ENCODE results near the gene TSPEAR. TPM values are rescaled to one million over a fixed set of nuclear protein-coding genes. Genes with fewer than 3 reads are reported as not detected.

Gene TSPEAR
- total and polyA plus RNA-seq, 9 of the 15 experiments (the other 6 are each of a cell fraction or from before 2014, with no cell fraction given): not detected

DNA sequence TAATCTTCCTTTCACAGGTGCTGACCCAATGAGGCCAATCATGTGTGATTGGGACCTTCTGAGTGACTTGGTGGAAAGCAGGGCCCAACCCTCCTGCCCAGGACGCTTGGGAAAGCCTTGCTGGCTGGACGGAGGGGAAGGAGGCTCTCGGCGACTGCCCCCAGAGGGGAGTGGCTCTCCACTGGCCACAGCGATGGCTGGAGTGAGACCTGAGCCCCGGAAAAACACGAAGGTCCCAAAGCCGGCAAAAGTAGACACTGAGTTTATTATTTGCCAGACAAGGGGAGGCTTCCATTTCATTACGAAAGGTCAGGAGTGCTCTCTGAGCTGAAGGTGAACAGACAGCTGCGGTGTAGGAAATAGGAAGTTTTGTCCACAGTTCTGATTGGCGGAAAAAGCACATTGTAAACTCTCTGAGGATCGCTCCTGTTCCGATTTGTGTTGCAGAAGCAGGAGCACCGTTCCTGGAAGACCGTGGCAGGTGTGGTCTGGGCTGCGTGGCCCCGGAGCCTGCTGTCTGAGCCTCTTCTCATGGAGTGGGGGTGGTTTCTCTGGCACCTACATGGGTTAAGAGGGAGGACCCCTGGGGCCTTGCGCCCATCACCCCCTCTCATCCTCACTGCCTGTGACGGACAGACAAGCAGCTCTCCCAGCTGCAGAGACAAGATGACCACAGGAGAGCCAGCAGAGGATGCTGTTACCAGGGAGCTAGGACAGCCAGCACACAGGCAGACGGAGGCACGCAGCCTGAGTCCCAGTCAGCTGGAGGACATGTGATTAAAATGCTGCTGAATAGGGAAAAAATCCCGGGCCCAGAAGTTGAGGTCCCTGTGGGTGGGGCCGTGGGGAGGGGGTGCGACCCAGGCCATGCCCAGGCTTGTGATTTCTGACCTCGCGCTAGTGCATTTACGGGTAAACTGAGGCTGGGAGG is 212.8 kb downstream of the TSPEAR start:
- no peaks in the 10 kb centered on the region for H3K36me3 ChIP-seq (ENCODE audit: control insufficient read depth, insufficient read depth, low read length)
- no peak overlapping the region for H3K27ac ChIP-seq (ENCODE audit: extremely low read depth, low read depth, low read length)
- in situ Hi-C loops (cut with MboI) (no loop called here), intact Hi-C loops (cut with micrococcal nuclease) (no loop called here)
- no peak overlapping the region for H3K4me2 ChIP-seq (ENCODE audit: insufficient read depth, low read length)
- H3K9ac ChIP-seq (ENCODE audit: insufficient read depth in 1 of 2, low read depth in 2 of 2, low read length in 2 of 2): no peak overlapping the region
- DNase-seq (ENCODE audit: extremely low read depth in 1 of 4, low spot score in 3 of 4): no peak
- no peak for FAIRE-seq
- ChIA-PET CTCF (ENCODE audit: low intra/inter-chr PET ratio) (no interaction called here), POLR2A (no interaction called here)
- H3K27me3 ChIP-seq (ENCODE audit: control insufficient read depth in 2 of 2, insufficient read depth in 2 of 2, low read length in 2 of 2): peaks cover 78 to 94% of the 10 kb centered on the region in 2 experiments
- WGBS (ENCODE audit: insufficient coverage, low coverage, missing lambda C conversion rate): 7% methylated on average over 27 of the region's 27 CpGs
- BruUV-seq (replicated peaks): no TSS peak
- ATAC-seq: no peak; the same call in 2 of the 3 replicates
- H2AFZ ChIP-seq (ENCODE audit: low read depth, low read length): no peak overlapping the region
- peaks cover 8% of the 10 kb centered on the region for H4K20me1 ChIP-seq (replicated peaks; ENCODE audit: control insufficient read depth, insufficient read depth, low read length)
- no peak overlapping the region for H3K4me3 ChIP-seq
- no peaks in the 10 kb centered on the region for H3K9me3 ChIP-seq (replicated peaks; ENCODE audit: control insufficient read depth, insufficient read depth, low read depth, low read length)
- no peaks in the 10 kb centered on the region for H3K79me2 ChIP-seq (ENCODE audit: control insufficient read depth, insufficient read depth, low read length)
- H3K9me1 ChIP-seq (ENCODE audit: control insufficient read depth, insufficient read depth, low read length): no peaks in the 10 kb centered on the region
- peaks cover 0 to 21% of the 10 kb centered on the region in 2 experiments; a peak in 2 of 5 replicates for H3K4me1 ChIP-seq (replicated peaks in 1 of 2; ENCODE audit: control insufficient read depth in 2 of 2, insufficient read depth in 2 of 2, low read length in 2 of 2)
- TF ChIP-seq BCL6 (CRISPR knock-in tag; IDR thresholded peaks at IDR 0.05): no peak
- no peak for TF ChIP-seq KHSRP (IDR thresholded peaks at IDR 0.05)
- TF ChIP-seq, protein P1, sequence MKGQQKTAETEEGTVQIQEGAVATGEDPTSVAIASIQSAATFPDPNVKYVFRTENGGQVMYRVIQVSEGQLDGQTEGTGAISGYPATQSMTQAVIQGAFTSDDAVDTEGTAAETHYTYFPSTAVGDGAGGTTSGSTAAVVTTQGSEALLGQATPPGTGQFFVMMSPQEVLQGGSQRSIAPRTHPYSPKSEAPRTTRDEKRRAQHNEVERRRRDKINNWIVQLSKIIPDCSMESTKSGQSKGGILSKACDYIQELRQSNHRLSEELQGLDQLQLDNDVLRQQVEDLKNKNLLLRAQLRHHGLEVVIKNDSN (CRISPR knock-in tag; IDR thresholded peaks at IDR 0.05): no peak
- TF ChIP-seq PTBP1 (IDR thresholded peaks at IDR 0.05; ENCODE audit: low read depth, low read length): no peak
- no peak for TF ChIP-seq ZNF184 (CRISPR knock-in tag; IDR thresholded peaks at IDR 0.05)
- no peak for TF ChIP-seq COPS2 (conservative IDR thresholded peaks at IDR 0.05)
- no peak for TF ChIP-seq PML (IDR thresholded peaks at IDR 0.05; ENCODE audit: low read length)
- TF ChIP-seq, protein P2, sequence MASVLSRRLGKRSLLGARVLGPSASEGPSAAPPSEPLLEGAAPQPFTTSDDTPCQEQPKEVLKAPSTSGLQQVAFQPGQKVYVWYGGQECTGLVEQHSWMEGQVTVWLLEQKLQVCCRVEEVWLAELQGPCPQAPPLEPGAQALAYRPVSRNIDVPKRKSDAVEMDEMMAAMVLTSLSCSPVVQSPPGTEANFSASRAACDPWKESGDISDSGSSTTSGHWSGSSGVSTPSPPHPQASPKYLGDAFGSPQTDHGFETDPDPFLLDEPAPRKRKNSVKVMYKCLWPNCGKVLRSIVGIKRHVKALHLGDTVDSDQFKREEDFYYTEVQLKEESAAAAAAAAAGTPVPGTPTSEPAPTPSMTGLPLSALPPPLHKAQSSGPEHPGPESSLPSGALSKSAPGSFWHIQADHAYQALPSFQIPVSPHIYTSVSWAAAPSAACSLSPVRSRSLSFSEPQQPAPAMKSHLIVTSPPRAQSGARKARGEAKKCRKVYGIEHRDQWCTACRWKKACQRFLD (CRISPR knock-in tag; IDR thresholded peaks at IDR 0.05): no peak
- TF ChIP-seq, protein P3, sequence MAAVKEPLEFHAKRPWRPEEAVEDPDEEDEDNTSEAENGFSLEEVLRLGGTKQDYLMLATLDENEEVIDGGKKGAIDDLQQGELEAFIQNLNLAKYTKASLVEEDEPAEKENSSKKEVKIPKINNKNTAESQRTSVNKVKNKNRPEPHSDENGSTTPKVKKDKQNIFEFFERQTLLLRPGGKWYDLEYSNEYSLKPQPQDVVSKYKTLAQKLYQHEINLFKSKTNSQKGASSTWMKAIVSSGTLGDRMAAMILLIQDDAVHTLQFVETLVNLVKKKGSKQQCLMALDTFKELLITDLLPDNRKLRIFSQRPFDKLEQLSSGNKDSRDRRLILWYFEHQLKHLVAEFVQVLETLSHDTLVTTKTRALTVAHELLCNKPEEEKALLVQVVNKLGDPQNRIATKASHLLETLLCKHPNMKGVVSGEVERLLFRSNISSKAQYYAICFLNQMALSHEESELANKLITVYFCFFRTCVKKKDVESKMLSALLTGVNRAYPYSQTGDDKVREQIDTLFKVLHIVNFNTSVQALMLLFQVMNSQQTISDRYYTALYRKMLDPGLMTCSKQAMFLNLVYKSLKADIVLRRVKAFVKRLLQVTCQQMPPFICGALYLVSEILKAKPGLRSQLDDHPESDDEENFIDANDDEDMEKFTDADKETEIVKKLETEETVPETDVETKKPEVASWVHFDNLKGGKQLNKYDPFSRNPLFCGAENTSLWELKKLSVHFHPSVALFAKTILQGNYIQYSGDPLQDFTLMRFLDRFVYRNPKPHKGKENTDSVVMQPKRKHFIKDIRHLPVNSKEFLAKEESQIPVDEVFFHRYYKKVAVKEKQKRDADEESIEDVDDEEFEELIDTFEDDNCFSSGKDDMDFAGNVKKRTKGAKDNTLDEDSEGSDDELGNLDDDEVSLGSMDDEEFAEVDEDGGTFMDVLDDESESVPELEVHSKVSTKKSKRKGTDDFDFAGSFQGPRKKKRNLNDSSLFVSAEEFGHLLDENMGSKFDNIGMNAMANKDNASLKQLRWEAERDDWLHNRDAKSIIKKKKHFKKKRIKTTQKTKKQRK (IDR thresholded peaks at IDR 0.05; ENCODE audit: borderline replicate concordance, low read depth, low read length): no peak
- TF ChIP-seq ZNF239 (CRISPR knock-in tag; IDR thresholded peaks at IDR 0.05): no peak
- TF ChIP-seq ZSCAN29 (IDR thresholded peaks at IDR 0.05): no peak
- TF ChIP-seq, protein P4, sequence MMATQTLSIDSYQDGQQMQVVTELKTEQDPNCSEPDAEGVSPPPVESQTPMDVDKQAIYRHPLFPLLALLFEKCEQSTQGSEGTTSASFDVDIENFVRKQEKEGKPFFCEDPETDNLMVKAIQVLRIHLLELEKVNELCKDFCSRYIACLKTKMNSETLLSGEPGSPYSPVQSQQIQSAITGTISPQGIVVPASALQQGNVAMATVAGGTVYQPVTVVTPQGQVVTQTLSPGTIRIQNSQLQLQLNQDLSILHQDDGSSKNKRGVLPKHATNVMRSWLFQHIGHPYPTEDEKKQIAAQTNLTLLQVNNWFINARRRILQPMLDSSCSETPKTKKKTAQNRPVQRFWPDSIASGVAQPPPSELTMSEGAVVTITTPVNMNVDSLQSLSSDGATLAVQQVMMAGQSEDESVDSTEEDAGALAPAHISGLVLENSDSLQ (IDR thresholded peaks at IDR 0.05): no peak
- no peak for TF ChIP-seq ZNF384 (IDR thresholded peaks at IDR 0.05; ENCODE audit: low read depth, low read length)
- no peak for TF ChIP-seq ZNF79 (CRISPR knock-in tag; IDR thresholded peaks at IDR 0.05; ENCODE audit: low read depth)
- no peak for TF ChIP-seq ZBTB17 (CRISPR knock-in tag; IDR thresholded peaks at IDR 0.05)
- no peak for TF ChIP-seq PHF21A (IDR thresholded peaks at IDR 0.05; ENCODE audit: borderline replicate concordance, low read depth)
- no peak for TF ChIP-seq MYNN (IDR thresholded peaks at IDR 0.05)
- TF ChIP-seq MYNN (CRISPR knock-in tag; IDR thresholded peaks at IDR 0.05): no peak
